MG63 (cell line): ENCODE data around the gene YEATS4. TPM values are rescaled to one million over a fixed set of nuclear protein-coding genes. Genes with fewer than 3 reads are reported as not detected.
"Not testable (repeated sequence)": the region's sequence is repeated elsewhere in the genome, so short reads cannot be mapped to it uniquely, and the experiment has no call there.

Source experiments
- DNase-seq: peaks from one replicate; pipeline ENCODE4 v3.0.0-alpha.2; 2020
- H3K27me3 ChIP-seq: fragments of 250-450 bp; sonication (Bioruptor Pico); 2 replicates; pipeline ENCODE4 v1.5.1; 2020; ENCODE audit warnings: mild to moderate bottlenecking, moderate library complexity
- H3K36me3 ChIP-seq: fragments of 250-450 bp; sonication (Bioruptor Pico); 2 replicates; pipeline ENCODE4 v1.5.1; 2020; ENCODE audit warnings: mild to moderate bottlenecking, moderate library complexity
- H3K4me3 ChIP-seq: fragments of 250-450 bp; sonication (Bioruptor Pico); 2 replicates; pipeline ENCODE4 v1.5.1; 2020; ENCODE audit warnings: mild to moderate bottlenecking, moderate library complexity
- H3K9me3 ChIP-seq: fragments of 250-450 bp; sonication (Bioruptor Pico); 2 replicates; pipeline ENCODE4 v1.5.1; 2020; ENCODE audit warnings: mild to moderate bottlenecking, moderate library complexity
- total RNA-seq: library from RNA; depleted of rRNA; stranded (reverse); fragments of >200 nt; shearing (Covaris generic); gene quantifications from 2 replicates; pipeline ENCODE4 v1.2.3, GENCODE V29; 2014; ENCODE audit warnings: low replicate concordance; rRNA removed

YEATS4 gene
- 32.3 and 75.0 TPM in 2 replicates for total RNA-seq

- Histone ChIP-seq H3K4me3 (peak within 1 kb of the TSS; percentile 92), H3K9me3 (no peaks in the 10 kb centered on the region), H3K27me3 (no peaks in the 10 kb centered on the region), H3K36me3 (peaks cover 16% of the 10 kb centered on the region)
- peak; percentile 93 for DNase-seq
These were observed at the start of gene YEATS4 for GRCh38 chr12:69359531-69360347. Gene YEATS4 (plus strand): TSS chr12:69359743. CDS start chr12:69359973, 230 bp downstream.

GRCh38 chr12:69313209-69313608, 46.3 kb upstream of the YEATS4 start:
- Histone ChIP-seq H3K4me3 (no peak overlapping the region), H3K36me3 (no peaks in the 10 kb centered on the region)
- no peak for DNase-seq

DNA sequence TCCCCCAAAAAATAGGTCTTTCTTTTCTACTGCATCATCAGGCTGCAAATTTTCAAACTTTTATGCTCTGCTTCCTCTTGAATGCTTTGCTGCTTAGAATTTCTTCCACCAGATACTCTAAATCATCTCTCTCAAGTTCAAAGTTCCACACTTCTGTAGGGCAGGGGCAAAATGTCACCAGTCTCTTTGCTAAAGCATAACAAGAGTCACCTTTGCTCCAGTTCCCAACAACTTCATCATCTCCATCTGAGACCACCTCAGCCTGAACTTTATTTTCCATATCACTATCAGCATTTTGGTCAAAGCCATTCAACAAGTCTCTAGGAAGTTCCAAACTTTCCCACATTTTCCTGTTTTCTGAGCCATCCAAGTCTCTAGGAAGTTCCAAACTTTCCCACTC, 42.8 kb upstream of the YEATS4 start:
- not testable (repeated sequence) for H3K27me3 ChIP-seq, H3K4me3 ChIP-seq, H3K9me3 ChIP-seq, DNase-seq, H3K36me3 ChIP-seq

More at GRCh38 chr12:69313209-69313608, 46.3 kb upstream of the YEATS4 start:
- Histone ChIP-seq H3K9me3 (no peaks in the 10 kb centered on the region), H3K27me3 (no peaks in the 10 kb centered on the region)

GRCh38 chr12:69317233-69317632, 42.3 kb upstream of the YEATS4 start:
- not testable (repeated sequence) for H3K4me3 ChIP-seq, DNase-seq, H3K36me3 ChIP-seq, H3K27me3 ChIP-seq, H3K9me3 ChIP-seq

GRCh38 chr12:69318225-69318624, 41.3 kb upstream of the YEATS4 start:
- DNase-seq, result no peak
- Histone ChIP-seq H3K27me3 (no peaks in the 10 kb centered on the region), H3K36me3 (no peaks in the 10 kb centered on the region), H3K4me3 (no peak overlapping the region), H3K9me3 (0 out of 2 replicates have a peak, but pooled peaks cover 2% of the 10 kb centered on the region)

- Histone ChIP-seq H3K4me3 (no peak overlapping the region), H3K9me3 (0 out of 2 replicates have a peak, but pooled peaks cover 2% of the 10 kb centered on the region), H3K27me3 (no peaks in the 10 kb centered on the region), H3K36me3 (no peaks in the 10 kb centered on the region)
- DNase-seq, result no peak
These were observed 38.2 kb upstream of the YEATS4 start for GRCh38 chr12:69321351-69321750.

GRCh38 chr12:69324797-69325466, 34.6 kb upstream of the YEATS4 start:
- Histone ChIP-seq H3K4me3 (no peak overlapping the region), H3K27me3 (peaks cover 14% of the 10 kb centered on the region), H3K36me3 (no peaks in the 10 kb centered on the region), H3K9me3 (0 out of 2 replicates have a peak, but pooled peaks cover 2% of the 10 kb centered on the region)
- DNase-seq, result no peak

- Histone ChIP-seq H3K27me3 (peaks cover 21% of the 10 kb centered on the region), H3K9me3 (no peaks in the 10 kb centered on the region)
These were observed 31.1 kb upstream of the YEATS4 start for GRCh38 chr12:69328426-69328825.

GRCh38 chr12:69329669-69330428, 29.7 kb upstream of the YEATS4 start:
- H3K27me3 ChIP-seq, result peaks cover 23% of the 10 kb centered on the region
- no peaks in the 10 kb centered on the region for H3K9me3 ChIP-seq
- no peak for DNase-seq
- no peaks in the 10 kb centered on the region for H3K36me3 ChIP-seq
- no peak overlapping the region for H3K4me3 ChIP-seq

More at GRCh38 chr12:69328426-69328825, 31.1 kb upstream of the YEATS4 start:
- Histone ChIP-seq H3K36me3 (no peaks in the 10 kb centered on the region), H3K4me3 (no peak overlapping the region)
- no peak for DNase-seq

DNA sequence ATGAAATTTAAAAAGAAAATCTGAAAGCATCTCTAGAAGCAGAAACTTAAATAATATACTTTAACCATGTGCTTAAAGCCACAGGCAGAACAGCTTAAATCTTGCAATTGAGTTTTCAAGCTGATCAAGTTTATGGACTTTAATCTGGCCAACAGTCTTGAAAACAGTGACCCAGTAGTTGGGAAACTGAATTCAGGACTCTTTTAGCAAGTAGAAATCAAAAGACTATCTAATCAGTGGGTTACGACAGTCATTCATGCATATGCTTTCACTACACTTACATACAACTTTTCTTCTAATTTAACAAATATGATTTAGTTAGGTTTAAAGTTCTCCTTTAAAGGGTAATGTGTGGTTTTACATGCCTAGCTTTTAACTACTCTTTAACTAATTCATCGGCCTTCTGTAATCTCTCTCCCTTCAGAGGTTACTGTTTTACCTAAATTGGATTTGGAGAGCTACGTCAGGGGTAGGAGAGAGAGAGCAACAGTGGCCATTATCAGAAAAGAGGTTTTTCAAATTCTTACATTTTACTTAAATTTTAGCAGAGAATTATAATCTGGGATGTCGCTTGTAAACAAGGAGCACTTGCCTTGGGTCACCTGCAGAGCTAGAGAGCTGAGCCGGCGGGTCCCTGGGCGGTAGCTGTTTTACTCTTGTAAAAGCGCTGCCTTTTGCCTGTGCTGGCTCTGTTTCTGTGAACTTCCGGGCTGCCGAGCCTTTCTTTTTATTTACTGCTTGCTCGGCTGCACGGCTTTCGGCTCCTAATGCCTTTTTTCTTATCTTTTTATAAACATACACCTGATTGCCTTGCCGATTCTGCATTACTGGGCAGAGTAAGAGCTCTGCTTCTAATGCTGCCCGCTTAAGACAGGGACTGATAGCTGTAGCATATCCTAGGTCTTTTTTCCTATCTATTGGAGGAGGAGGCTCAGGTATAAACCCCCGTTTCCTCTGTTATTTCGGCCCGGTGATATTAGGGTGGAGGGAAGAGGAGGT, 28.8 kb upstream of the YEATS4 start:
- H3K27me3 ChIP-seq, result peaks cover 23% of the 10 kb centered on the region
- peak overlapping the region; percentile 15; the same call in 1 of the 2 replicates for H3K4me3 ChIP-seq
- H3K36me3 ChIP-seq, result no peaks in the 10 kb centered on the region
- no peak for DNase-seq
- H3K9me3 ChIP-seq, result no peaks in the 10 kb centered on the region

DNA sequence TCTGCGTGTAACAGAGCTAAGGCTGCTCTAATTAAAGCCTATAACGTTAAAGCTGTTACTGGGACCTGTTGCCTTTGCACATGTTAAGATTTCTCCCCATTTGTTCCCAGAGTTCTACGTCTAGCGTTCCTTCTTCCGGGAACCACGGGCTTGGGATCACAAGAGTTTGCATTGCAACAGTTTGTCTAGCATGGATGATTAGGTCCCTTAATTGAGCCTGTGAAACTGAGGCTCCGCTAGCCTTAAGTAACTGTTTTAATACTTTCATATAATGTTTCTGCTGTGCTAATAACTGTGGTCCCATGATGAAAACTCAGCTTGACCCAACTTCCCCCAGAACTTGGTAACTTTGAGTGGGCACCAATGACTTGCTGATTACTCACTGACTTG, 28.0 kb upstream of the YEATS4 start:
- Histone ChIP-seq H3K27me3 (peaks cover 23% of the 10 kb centered on the region), H3K9me3 (no peaks in the 10 kb centered on the region), H3K36me3 (no peaks in the 10 kb centered on the region), H3K4me3 (peak overlapping the region; percentile 15; the same call in 1 of the 2 replicates)
- DNase-seq, result no peak

DNA sequence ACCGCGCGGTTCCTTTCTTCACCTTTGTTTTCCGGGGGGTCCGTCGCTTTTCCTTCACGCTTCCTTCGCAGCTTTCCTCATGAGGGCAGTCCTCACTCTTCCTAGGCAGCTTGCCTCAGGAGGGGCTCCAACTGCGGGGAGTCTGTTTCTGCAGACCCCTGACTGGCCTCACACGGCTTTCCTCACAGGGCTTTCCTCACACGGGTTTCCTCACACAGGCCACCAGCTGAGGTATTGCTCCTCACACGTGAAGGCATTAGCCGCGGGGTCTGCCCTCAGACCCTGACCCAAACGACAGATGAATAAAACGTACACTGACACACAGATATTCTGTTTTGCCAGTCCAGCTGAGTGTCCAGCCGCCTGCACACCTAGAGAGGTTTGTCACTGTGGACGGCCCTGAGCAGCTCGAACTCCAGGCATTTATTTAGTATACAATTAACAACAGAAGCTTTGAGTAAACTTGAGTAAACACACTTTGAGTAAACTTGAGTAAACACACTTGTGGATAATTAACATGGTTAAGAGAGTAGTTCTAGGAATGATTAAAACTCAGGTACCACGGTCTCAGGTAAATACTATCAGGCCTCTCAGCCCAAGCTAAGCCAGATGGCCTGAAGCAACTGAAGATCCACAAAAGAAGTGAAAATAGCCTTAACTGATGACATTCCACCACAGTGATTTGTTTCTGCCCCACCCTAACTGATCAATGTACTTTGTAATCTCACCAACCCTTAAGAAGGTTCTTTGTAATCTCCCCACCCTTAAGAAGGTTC, 27.4 kb upstream of the YEATS4 start:
- Histone ChIP-seq H3K9me3 (no peaks in the 10 kb centered on the region), H3K4me3 (no peak overlapping the region), H3K36me3 (no peaks in the 10 kb centered on the region), H3K27me3 (peaks cover 23% of the 10 kb centered on the region)
- no peak for DNase-seq

- Histone ChIP-seq H3K27me3 (peaks cover 23% of the 10 kb centered on the region), H3K9me3 (no peaks in the 10 kb centered on the region), H3K4me3 (no peak overlapping the region), H3K36me3 (no peaks in the 10 kb centered on the region)
- no peak for DNase-seq
These were observed 26.7 kb upstream of the YEATS4 start for GRCh38 chr12:69332815-69333358.

- no peak for DNase-seq
- Histone ChIP-seq H3K9me3 (no peaks in the 10 kb centered on the region), H3K27me3 (peaks cover 15% of the 10 kb centered on the region), H3K36me3 (no peaks in the 10 kb centered on the region), H3K4me3 (no peak overlapping the region)
These were observed 25.4 kb upstream of the YEATS4 start for GRCh38 chr12:69334158-69334557.
